Left renal cortex interstitium (tissue), 4 donors: ENCODE data around the gene LINGO3. TPM values are rescaled to one million over a fixed set of nuclear protein-coding genes. Genes with fewer than 3 reads are reported as not detected.

Experiments used
- DNase-seq, 4 donors: peaks; one replicate each; pipeline ENCODE4 v3.0.0-alpha.2; 2013; ENCODE audit warnings: low read depth in 4 of 4, low spot score in 2 of 4, missing footprints in 1 of 4
- polyA plus RNA-seq, 4 donors: library from polyadenylated mRNA; unstranded; fragments of 120-200 nt; gene quantifications; one replicate each; pipeline ENCODE4 v1.2.1, GENCODE V29; 2013; ENCODE audit not compliant: insufficient read length in 4 of 4

LINGO3 gene
- polyA plus RNA-seq, 4 donors, result 0.06 to 0.14 (median 0.09) TPM

DNA sequence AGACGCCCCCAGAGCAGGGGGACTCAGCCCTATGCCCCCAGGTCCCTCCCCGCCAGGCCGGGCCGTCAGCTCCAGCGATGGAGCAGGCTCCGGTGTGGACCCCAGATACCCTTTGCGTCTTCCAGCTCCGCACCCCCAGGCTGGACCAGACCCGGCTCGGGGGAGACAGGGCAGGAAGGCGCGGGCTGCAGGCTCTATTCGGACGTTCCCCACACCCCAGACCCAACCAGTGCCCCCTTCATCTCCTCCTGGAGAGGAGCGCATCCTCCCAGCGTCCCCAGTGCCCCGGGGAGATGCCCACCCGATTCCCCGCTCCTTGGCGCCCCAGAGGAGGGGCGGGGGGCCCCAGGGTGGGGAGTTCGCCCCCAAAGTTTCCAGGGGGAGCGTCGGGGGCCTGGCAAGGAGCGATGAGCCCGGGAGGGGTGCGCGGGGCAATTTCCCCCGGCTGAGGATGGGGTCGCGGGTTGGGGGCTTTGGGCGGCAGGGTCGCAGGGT lies 389 bp downstream of the LINGO3 start:
- DNase-seq, result no peak

DNA sequence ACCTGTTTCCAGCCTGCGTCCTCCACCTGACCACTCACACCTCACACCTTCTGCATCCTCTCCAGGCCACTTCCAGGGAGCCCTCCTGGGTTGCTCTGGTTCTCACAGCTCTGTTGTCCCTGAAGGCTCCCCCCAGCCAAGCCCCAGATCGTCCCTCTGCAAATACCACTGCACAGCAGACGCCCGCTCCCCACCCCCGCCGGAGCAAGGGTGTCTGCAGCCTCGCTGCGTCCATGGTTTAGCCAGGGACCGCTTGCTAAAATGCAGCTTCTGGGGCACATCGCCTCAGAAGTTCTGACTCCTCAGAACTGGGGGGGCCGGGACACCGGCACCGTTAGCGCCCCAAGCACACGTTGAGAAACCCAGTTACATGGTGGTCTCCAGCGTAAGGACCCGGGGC lies 983 bp downstream of the LINGO3 start:
- no peak for DNase-seq

GRCh38 chr19:2306281-2306806 lies 1.6 kb downstream of the LINGO3 start:
- DNase-seq, result no peak

GRCh38 chr19:2305452-2306280 lies 2.3 kb downstream of the LINGO3 start:
- no peak for DNase-seq

- DNase-seq, result no peak
These were observed 4.6 kb downstream of the LINGO3 start for GRCh38 chr19:2303211-2303798.

- DNase-seq, result no peak
These were observed 5.4 kb downstream of the LINGO3 start for GRCh38 chr19:2302319-2303210.

DNA sequence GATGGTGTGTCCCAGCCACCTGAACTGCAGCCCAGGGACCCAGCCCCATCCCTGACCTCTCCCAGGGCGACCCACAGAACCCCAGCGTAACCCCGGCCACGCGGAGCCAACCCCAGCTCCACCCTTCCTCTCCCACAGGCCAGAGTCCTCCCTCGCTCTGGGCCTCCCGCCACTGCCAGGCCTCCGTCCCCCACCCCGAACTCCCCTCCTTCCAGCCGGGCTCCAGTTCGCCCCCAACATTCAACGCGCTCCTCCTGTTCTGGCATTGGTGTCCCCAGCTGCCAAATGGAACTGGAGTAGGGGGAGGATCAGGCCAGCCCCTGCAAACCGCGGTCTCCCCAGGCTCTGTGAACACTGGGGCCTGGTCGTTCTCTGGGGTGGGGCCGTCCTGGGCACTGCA lies 7.4 kb downstream of the LINGO3 start:
- DNase-seq, result no peak

DNA sequence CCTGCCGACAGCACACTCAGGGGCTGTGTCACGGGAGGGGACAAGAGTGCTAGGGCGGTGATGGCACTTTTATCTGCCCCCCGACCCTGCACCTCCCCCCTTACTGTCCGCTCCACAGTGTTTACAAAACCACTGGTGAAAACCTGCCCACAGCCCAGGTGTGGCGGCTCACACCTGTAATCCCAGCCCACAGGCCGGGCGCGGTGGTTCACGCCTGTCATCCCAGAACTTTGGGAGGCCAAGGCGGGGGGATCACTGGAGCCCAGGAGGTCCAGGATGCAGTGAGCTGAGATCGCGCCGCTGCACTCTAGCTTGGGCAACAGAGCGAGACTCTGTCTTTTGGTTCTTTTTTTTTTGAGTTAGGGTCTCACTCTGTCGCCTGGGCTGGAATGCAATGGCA lies 11.8 kb downstream of the LINGO3 start:
- DNase-seq, result no peak

DNA sequence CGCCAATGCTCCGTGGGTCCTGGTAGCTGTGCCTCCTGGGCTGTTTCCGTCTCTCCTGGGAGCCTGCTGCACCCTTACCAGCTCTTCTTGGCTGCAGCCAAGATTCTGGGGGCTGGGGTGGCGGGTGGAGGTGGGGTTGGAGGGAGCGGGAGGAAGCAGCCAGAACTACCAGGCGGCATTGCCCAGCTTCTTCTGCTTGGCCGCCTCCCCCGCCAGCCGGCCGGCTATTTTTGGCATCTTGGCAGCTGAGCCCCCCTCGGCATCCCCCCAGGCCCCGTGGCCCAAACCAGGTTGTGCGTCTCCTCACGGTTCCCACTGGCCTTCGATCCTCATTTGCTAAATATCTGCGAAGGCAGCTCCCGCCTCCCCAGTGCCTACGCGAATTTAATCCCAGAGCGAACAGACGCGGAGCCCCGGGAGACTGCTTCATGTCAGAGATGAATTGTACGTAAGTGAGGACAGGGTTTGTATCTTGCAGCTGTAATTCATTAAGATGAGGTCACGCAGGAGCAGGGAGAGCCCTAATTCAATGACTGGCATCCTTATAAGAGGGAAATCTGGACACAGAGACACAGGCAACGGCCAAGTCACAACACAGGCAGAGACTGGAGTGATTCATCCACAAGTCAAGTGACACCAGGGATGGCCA lies 13.1 kb downstream of the LINGO3 start:
- no peak for DNase-seq

- no peak for DNase-seq
These were observed 16.7 kb downstream of the LINGO3 start for GRCh38 chr19:2291185-2291751.

GRCh38 chr19:2290441-2291184 lies 17.3 kb downstream of the LINGO3 start:
- DNase-seq, result no peak

GRCh38 chr19:2289714-2290435 lies 18.1 kb downstream of the LINGO3 start:
- DNase-seq, result no peak

GRCh38 chr19:2288818-2289713 lies 18.9 kb downstream of the LINGO3 start:
- DNase-seq, result no peak

DNA sequence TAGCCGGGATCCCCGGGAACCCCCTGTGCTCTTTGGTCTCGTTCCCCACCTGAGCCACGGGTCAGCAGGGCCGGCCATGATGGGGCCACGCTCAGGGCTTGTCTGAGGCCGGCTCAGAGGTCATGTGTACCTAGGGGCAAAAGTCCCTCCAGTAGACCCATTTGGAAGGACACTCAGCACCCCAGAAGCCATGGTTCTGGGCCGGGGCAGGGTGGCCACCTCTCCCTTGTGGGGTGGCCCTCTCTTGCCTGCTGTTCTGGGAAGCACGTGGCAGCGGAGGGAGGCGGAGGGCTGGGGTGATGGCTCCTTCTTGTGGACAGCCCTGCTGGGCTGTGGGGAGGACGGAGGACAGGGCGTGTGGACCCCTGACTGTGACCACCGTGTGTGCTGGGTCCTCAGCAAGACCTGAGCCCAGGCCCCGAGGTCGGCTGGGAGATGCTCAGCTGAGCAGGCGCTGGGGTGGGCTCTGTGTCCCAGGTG lies 19.6 kb downstream of the LINGO3 start:
- no peak for DNase-seq

- no peak for DNase-seq
These were observed 20.2 kb downstream of the LINGO3 start for GRCh38 chr19:2287585-2288337.

- DNase-seq, result no peak
These were observed 21.4 kb downstream of the LINGO3 start for GRCh38 chr19:2286402-2287140.
